ENCODE data around the gene CRACDL.

Gene CRACDL

GRCh38 chr2:98796775-98797544, 139.1 kb downstream of the CRACDL start:
- Histone ChIP-seq H3K27me3 (ENCODE audit: low read length) (no peaks in the 10 kb centered on the region), H3K36me3 (ENCODE audit: low read length) (no peaks in the 10 kb centered on the region), H3K4me2 (ENCODE audit: low read depth, low read length, poor library complexity, severe bottlenecking) (no peak overlapping the region), H3F3A (ENCODE audit: insufficient read depth) (no peaks in the 10 kb centered on the region), H3K4me3 (ENCODE audit: insufficient read depth, low read length, poor library complexity, severe bottlenecking) (no peak overlapping the region), H3K9me2 (replicated peaks; ENCODE audit: insufficient read depth, low read length) (no peaks in the 10 kb centered on the region), H3K9ac (ENCODE audit: low read length) (no peak overlapping the region), H3K27ac (ENCODE audit: low read depth, low read length) (no peak overlapping the region), H3K9me3 (ENCODE audit: insufficient read depth, low read length) (no peaks in the 10 kb centered on the region), H2AFZ (ENCODE audit: low read depth, low read length, severe bottlenecking) (no peak overlapping the region), H3K79me2 (ENCODE audit: insufficient read depth, low read length) (no peaks in the 10 kb centered on the region), H4K20me1 (ENCODE audit: low read depth, low read length) (no peaks in the 10 kb centered on the region)
- TF ChIP-seq, protein P1, sequence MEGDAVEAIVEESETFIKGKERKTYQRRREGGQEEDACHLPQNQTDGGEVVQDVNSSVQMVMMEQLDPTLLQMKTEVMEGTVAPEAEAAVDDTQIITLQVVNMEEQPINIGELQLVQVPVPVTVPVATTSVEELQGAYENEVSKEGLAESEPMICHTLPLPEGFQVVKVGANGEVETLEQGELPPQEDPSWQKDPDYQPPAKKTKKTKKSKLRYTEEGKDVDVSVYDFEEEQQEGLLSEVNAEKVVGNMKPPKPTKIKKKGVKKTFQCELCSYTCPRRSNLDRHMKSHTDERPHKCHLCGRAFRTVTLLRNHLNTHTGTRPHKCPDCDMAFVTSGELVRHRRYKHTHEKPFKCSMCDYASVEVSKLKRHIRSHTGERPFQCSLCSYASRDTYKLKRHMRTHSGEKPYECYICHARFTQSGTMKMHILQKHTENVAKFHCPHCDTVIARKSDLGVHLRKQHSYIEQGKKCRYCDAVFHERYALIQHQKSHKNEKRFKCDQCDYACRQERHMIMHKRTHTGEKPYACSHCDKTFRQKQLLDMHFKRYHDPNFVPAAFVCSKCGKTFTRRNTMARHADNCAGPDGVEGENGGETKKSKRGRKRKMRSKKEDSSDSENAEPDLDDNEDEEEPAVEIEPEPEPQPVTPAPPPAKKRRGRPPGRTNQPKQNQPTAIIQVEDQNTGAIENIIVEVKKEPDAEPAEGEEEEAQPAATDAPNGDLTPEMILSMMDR (IDR thresholded peaks at IDR 0.05; ENCODE audit: insufficient read depth, low read length, poor library complexity, severe bottlenecking): no peak

- H3K9ac ChIP-seq (ENCODE audit: low read length): no peak overlapping the region
- no peaks in the 10 kb centered on the region for H4K20me1 ChIP-seq (ENCODE audit: low read depth, low read length)
- H3K36me3 ChIP-seq (ENCODE audit: low read length): no peaks in the 10 kb centered on the region
- H3K4me2 ChIP-seq (ENCODE audit: low read depth, low read length, poor library complexity, severe bottlenecking): no peak overlapping the region
- no peak for TF ChIP-seq EZH2phosphoT487 (conservative IDR thresholded peaks at IDR 0.05; ENCODE audit: low read length)
- TF ChIP-seq, protein P1 (IDR thresholded peaks at IDR 0.05; ENCODE audit: insufficient read depth, low read length, poor library complexity, severe bottlenecking): no peak
- no peak overlapping the region for H3K27ac ChIP-seq (ENCODE audit: low read depth, low read length)
- H3F3A ChIP-seq (ENCODE audit: insufficient read depth): no peaks in the 10 kb centered on the region
- H3K4me3 ChIP-seq (ENCODE audit: insufficient read depth, low read length, poor library complexity, severe bottlenecking): no peak overlapping the region
- no peaks in the 10 kb centered on the region for H3K9me3 ChIP-seq (ENCODE audit: insufficient read depth, low read length)
- no peaks in the 10 kb centered on the region for H3K79me2 ChIP-seq (ENCODE audit: insufficient read depth, low read length)
- no peaks in the 10 kb centered on the region for H3K27me3 ChIP-seq (ENCODE audit: low read length)
- H2AFZ ChIP-seq (ENCODE audit: low read depth, low read length, severe bottlenecking): no peak overlapping the region
- H3K9me2 ChIP-seq (replicated peaks; ENCODE audit: insufficient read depth, low read length): no peaks in the 10 kb centered on the region
These were observed 139.9 kb downstream of the CRACDL start for GRCh38 chr2:98795891-98796676.

GRCh38 chr2:98793897-98794830, 141.9 kb downstream of the CRACDL start:
- TF ChIP-seq, protein P1 (IDR thresholded peaks at IDR 0.05; ENCODE audit: insufficient read depth, low read length, poor library complexity, severe bottlenecking): no peak
- TF ChIP-seq EZH2phosphoT487 (conservative IDR thresholded peaks at IDR 0.05; ENCODE audit: low read length): no peak
- no peak overlapping the region for H2AFZ ChIP-seq (ENCODE audit: low read depth, low read length, severe bottlenecking)
- H3K27ac ChIP-seq (ENCODE audit: low read depth, low read length): no peak overlapping the region
- H3K79me2 ChIP-seq (ENCODE audit: insufficient read depth, low read length): no peaks in the 10 kb centered on the region
- H3K9ac ChIP-seq (ENCODE audit: low read length): no peak overlapping the region
- H3K4me3 ChIP-seq (ENCODE audit: insufficient read depth, low read length, poor library complexity, severe bottlenecking): no peak overlapping the region
- no peaks in the 10 kb centered on the region for H4K20me1 ChIP-seq (ENCODE audit: low read depth, low read length)
- H3K36me3 ChIP-seq (ENCODE audit: low read length): no peaks in the 10 kb centered on the region
- no peaks in the 10 kb centered on the region for H3F3A ChIP-seq (ENCODE audit: insufficient read depth)
- no peaks in the 10 kb centered on the region for H3K9me2 ChIP-seq (replicated peaks; ENCODE audit: insufficient read depth, low read length)
- no peaks in the 10 kb centered on the region for H3K9me3 ChIP-seq (ENCODE audit: insufficient read depth, low read length)
- no peak overlapping the region for H3K4me2 ChIP-seq (ENCODE audit: low read depth, low read length, poor library complexity, severe bottlenecking)
- no peaks in the 10 kb centered on the region for H3K27me3 ChIP-seq (ENCODE audit: low read length)
